Measurements from ENCODE around the gene RPA1.
"Not testable (repeated sequence)": the region's sequence is repeated elsewhere in the genome, so short reads cannot be mapped to it uniquely, and the experiment has no call there.

RPA1 gene

DNA sequence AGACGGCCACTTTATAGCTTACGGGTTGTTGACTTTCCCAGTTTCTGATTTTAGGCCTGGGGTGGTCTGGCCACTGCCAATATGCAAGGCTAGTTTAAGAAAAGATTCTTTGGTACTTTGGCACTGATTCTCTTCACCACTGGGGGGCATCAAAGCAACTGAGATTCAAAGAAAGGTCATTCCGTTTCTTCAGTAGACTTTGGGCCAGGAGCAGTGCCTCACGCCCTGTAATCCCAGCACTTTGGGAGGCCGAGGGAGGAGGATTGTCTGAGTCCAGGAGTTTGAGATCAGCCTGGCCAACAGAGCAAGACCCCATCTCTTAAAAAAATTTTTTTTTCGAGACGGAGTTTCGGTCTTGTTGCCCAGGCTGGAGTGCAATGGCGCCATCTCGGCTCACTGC lies 53.0 kb downstream of the RPA1 start:
- H3K9me3 ChIP-seq (replicated peaks; ENCODE audit: low read length) = no peaks in the 10 kb centered on the region
- H3K9ac ChIP-seq (ENCODE audit: low read depth, low read length) = no peak overlapping the region

DNA sequence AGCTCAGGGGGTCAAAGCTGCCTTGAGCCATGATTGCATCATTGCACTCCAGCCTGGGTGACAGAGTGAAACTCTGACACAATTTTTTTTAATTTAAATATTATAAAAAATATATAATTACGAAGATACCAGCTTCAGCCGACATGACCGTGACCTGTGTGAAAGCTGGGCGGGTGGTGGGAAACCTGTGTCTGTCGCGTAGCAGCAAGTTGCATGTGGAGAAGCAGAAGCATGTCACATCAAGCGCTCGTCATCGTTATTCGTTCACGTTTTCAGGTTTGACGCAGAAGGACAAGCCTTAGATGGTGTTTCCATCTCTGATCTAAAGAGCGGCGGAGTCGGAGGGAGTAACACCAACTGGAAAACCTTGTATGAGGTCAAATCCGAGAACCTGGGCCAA lies 53.7 kb downstream of the RPA1 start:
- no peak overlapping the region for H3K9ac ChIP-seq (ENCODE audit: low read depth, low read length)
- no peaks in the 10 kb centered on the region for H3K4me1 ChIP-seq (ENCODE audit: control insufficient read depth, insufficient read depth, low read length)
- no peaks in the 10 kb centered on the region for H3K27me3 ChIP-seq (ENCODE audit: control insufficient read depth, insufficient read depth, low read length)
- H3K4me2 ChIP-seq (ENCODE audit: low read length) = no peak overlapping the region
- H3K36me3 ChIP-seq (ENCODE audit: insufficient read depth, low read length) = peaks cover 65% of the 10 kb centered on the region
- H3K4me3 ChIP-seq (ENCODE audit: low read length) = no peak overlapping the region
- no peaks in the 10 kb centered on the region for H3K9me3 ChIP-seq (replicated peaks; ENCODE audit: low read length)

More for the DNA sequence above, 53.0 kb downstream of the RPA1 start:
- H3K4me3 ChIP-seq (ENCODE audit: low read length) = no peak overlapping the region
- H3K4me1 ChIP-seq (ENCODE audit: control insufficient read depth, insufficient read depth, low read length) = no peaks in the 10 kb centered on the region
- no peaks in the 10 kb centered on the region for H3K27me3 ChIP-seq (ENCODE audit: control insufficient read depth, insufficient read depth, low read length)
- H3K4me2 ChIP-seq (ENCODE audit: low read length) = no peak overlapping the region
- peaks cover 63% of the 10 kb centered on the region for H3K36me3 ChIP-seq (ENCODE audit: insufficient read depth, low read length)

DNA sequence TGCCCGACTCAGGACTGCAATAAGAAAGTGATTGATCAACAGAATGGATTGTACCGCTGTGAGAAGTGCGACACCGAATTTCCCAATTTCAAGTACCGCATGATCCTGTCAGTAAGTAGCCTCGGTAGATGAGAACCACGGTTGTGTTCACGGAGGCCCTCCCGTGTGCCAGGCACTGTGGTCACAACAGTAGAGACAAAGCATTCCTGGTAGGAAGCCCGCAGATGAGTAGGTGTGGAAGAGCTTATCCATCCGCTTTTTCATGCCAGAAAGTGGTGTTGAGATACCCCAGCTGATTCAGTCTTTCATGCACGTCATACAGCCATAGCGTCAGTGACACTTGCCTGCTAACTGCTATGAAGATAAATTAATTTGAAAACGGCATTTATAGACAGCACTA lies 58.9 kb downstream of the RPA1 start:
- no peak overlapping the region for H3K4me3 ChIP-seq (ENCODE audit: low read length)
- no peaks in the 10 kb centered on the region for H3K4me1 ChIP-seq (ENCODE audit: control insufficient read depth, insufficient read depth, low read length)
- peaks cover 56% of the 10 kb centered on the region for H3K36me3 ChIP-seq (ENCODE audit: insufficient read depth, low read length)
- no peak overlapping the region for H3K4me2 ChIP-seq (ENCODE audit: low read length)
- H3K9ac ChIP-seq (ENCODE audit: low read depth, low read length) = no peak overlapping the region
- H3K27me3 ChIP-seq (ENCODE audit: control insufficient read depth, insufficient read depth, low read length) = no peaks in the 10 kb centered on the region
- H3K9me3 ChIP-seq (replicated peaks; ENCODE audit: low read length) = no peaks in the 10 kb centered on the region

DNA sequence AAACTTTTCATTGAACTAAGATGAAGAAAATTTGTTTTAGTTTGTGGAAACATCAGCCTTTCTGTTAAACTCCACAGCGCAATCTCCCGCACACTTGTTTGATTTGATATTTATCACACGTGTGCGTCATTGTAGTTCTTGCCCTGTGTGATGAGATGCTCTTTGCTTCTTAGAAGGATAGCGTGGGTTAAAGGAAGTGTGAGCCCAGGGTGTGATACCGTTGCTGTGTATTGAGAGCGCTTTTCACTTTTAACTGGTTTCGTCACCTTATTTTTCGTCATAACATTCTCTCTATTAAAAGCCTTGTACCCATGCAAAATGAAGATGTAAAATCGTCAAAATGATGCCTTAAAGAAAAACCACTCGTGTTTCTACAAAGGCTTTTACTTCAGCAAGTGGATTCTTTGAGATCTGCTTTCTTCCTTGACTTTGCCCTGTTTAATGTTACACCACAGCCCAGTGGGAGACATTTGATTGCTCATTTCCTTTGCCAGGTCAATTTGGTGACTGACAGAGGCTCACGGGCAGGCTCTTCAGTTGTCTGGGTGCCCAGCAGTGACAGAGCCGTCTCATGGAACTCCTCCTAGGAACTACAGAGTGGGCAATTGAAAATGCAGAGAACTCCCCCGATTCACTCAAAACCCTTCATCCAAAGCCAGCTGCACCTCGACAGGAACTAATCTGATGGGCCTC lies 61.1 kb downstream of the RPA1 start:
- Histone ChIP-seq H3K9ac (ENCODE audit: low read depth, low read length) (no peak overlapping the region), H3K36me3 (ENCODE audit: insufficient read depth, low read length) (peaks cover 48% of the 10 kb centered on the region), H3K27me3 (ENCODE audit: control insufficient read depth, insufficient read depth, low read length) (no peaks in the 10 kb centered on the region), H3K4me1 (ENCODE audit: control insufficient read depth, insufficient read depth, low read length) (no peaks in the 10 kb centered on the region), H3K9me3 (replicated peaks; ENCODE audit: low read length) (no peaks in the 10 kb centered on the region), H3K4me2 (ENCODE audit: low read length) (no peak overlapping the region), H3K4me3 (ENCODE audit: low read length) (no peak overlapping the region)

DNA sequence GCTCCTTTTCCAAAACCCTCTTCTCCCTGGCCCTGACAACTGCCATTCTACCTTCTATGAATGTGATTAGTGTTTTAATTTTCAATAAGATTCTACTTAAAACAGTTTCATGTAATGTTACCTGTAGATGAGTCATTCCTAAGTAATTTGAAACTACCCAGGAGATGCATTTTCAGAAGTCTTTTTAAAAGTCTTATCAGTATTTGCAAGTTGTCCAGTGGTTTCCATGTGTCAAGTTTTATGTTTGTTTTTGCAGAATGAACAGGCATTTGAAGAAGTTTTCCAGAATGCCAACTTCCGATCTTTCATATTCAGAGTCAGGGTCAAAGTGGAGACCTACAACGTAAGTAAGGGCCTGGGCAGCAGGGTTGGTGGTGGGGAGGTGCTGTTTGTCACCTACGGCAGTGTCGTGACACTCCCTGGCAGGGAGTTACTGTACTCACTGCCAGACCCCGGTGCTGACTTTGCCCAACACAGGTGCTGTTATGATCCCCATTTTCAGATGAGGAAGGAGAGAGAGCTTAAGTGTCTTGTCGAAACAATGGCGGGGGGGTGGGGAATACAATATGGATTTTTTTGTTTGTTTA lies 65.0 kb downstream of the RPA1 start:
- Histone ChIP-seq H3K36me3 (ENCODE audit: insufficient read depth, low read length) (peaks cover 53% of the 10 kb centered on the region), H3K9ac (ENCODE audit: low read depth, low read length) (no peak overlapping the region), H3K4me3 (ENCODE audit: low read length) (no peak overlapping the region), H3K9me3 (replicated peaks; ENCODE audit: low read length) (no peaks in the 10 kb centered on the region), H3K27me3 (ENCODE audit: control insufficient read depth, insufficient read depth, low read length) (no peaks in the 10 kb centered on the region), H3K4me2 (ENCODE audit: low read length) (no peak overlapping the region), H3K4me1 (ENCODE audit: control insufficient read depth, insufficient read depth, low read length) (no peaks in the 10 kb centered on the region)

DNA sequence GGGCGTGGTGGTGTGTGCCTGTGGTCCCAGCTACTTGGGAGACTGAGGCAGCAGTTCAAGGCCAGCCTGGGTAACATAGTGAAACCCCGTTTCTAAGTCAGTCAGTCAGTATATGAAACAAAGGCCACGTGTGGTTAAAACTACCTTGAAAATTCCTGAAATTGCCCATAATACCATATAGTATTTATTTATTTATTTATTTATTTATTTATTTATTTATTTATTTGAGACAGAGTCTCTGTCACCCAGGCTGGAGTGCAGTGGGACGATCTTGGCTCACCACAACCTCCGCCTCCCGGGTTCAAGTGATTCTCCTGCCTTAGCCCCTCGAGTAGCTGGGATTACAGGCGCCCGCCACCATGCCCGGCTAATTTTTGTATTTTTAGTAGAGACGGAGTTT lies 65.7 kb downstream of the RPA1 start:
- not testable (repeated sequence) for H3K27me3 ChIP-seq (ENCODE audit: control insufficient read depth, insufficient read depth, low read length); H3K4me2 ChIP-seq (ENCODE audit: low read length); H3K9ac ChIP-seq (ENCODE audit: low read depth, low read length); H3K4me1 ChIP-seq (ENCODE audit: control insufficient read depth, insufficient read depth, low read length); H3K4me3 ChIP-seq (ENCODE audit: low read length); H3K9me3 ChIP-seq (replicated peaks; ENCODE audit: low read length)
- H3K36me3 ChIP-seq (ENCODE audit: insufficient read depth, low read length) = peaks cover 53% of the 10 kb centered on the region

DNA sequence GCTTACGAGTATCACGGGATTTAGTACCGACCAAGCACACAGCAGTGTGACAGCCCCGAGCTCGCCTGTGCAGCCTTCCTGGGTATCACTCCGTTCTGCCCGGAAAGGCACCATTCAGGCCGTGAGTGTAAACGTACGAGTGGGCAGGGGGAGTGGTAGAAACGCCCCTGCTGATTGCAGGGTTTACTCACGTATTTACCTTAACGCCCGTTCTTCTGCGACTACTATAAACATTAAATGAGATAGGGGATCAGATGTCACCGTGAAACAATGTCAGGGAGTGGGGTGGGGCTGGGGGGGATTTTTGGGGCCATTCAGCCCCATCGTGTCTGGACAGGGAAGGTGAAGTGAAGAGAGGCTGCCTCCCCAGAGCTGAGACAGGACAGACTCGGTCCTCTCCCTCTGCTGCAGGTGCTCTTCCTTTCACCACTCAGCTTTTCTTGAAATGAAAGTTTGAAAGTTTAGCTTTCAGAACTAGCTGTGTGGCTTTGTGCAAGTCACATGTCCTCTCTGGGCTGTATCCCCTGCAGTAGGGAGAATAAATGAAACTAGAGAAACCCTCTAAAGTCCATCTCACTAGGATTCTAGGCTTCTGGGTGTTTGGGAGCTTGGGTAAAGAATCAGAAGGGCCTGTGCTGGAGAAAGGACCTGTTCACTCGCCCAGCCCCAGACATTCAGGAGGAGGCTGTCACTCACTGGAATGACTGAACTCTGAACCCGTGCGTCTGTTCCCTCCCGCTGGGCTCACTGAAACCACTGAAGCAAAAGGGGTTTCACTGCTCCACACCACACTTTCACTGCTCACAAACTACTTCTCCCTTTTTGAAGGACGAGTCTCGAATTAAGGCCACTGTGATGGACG lies 66.7 kb downstream of the RPA1 start:
- H3K36me3 ChIP-seq (ENCODE audit: insufficient read depth, low read length) = peaks cover 49% of the 10 kb centered on the region
- no peaks in the 10 kb centered on the region for H3K27me3 ChIP-seq (ENCODE audit: control insufficient read depth, insufficient read depth, low read length)
- no peak overlapping the region for H3K4me3 ChIP-seq (ENCODE audit: low read length)
- no peak overlapping the region for H3K9ac ChIP-seq (ENCODE audit: low read depth, low read length)
- no peaks in the 10 kb centered on the region for H3K9me3 ChIP-seq (replicated peaks; ENCODE audit: low read length)
- no peak overlapping the region for H3K4me2 ChIP-seq (ENCODE audit: low read length)
- H3K4me1 ChIP-seq (ENCODE audit: control insufficient read depth, insufficient read depth, low read length) = no peaks in the 10 kb centered on the region

DNA sequence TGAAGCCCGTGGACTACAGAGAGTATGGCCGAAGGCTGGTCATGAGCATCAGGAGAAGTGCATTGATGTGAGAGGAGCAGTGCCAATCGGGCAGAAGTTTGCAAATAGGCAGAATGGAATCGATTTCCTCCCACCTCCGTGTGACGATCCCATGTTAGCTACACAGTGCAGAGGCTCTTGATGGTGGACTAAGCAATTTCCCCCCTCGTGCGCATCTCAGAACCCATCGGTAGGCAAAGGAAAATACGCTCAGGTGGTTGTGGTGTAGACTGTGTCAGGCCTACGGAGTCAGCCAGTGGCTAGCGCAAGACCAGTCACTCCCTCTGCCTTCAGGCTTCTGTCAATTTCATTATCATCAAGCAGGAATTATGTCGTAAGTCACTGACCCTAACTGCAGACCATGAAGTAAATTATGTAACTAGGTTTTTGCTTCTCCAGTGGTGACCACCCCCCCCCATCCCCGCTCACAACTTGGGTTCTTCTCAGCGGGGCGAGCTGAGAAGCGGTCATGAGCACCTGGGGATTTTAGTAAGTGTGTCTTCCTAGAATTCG lies 67.4 kb downstream of the RPA1 start:
- peaks cover 49% of the 10 kb centered on the region for H3K36me3 ChIP-seq (ENCODE audit: insufficient read depth, low read length)
- H3K4me1 ChIP-seq (ENCODE audit: control insufficient read depth, insufficient read depth, low read length) = no peaks in the 10 kb centered on the region

DNA sequence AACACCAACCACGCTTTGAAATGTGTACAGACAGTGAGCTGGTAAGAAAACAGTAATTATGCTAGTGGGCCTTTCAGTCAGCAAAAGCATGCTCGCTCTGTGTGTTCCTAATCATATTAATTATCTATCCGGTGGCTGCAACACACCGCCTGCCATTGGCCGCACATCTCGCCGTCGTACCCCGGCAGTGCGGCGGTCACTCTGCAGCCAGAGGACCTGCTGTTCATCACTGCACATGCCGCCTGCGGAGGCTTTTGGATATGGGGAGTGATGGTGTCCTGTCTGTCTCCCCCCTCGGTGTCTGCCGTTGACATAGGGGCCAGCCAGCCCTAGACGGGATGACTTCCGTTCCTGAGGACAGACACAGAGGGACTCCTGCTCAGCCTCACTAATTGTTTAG lies 68.5 kb downstream of the RPA1 start:
- no peak overlapping the region for H3K9ac ChIP-seq (ENCODE audit: low read depth, low read length)
- no peak overlapping the region for H3K4me3 ChIP-seq (ENCODE audit: low read length)
- no peaks in the 10 kb centered on the region for H3K4me1 ChIP-seq (ENCODE audit: control insufficient read depth, insufficient read depth, low read length)
- no peaks in the 10 kb centered on the region for H3K27me3 ChIP-seq (ENCODE audit: control insufficient read depth, insufficient read depth, low read length)
- no peak overlapping the region for H3K4me2 ChIP-seq (ENCODE audit: low read length)
- H3K36me3 ChIP-seq (ENCODE audit: insufficient read depth, low read length) = peaks cover 47% of the 10 kb centered on the region
- no peaks in the 10 kb centered on the region for H3K9me3 ChIP-seq (replicated peaks; ENCODE audit: low read length)

More for the DNA sequence above, 67.4 kb downstream of the RPA1 start:
- H3K9me3 ChIP-seq (replicated peaks; ENCODE audit: low read length) = no peaks in the 10 kb centered on the region
- no peaks in the 10 kb centered on the region for H3K27me3 ChIP-seq (ENCODE audit: control insufficient read depth, insufficient read depth, low read length)
- no peak overlapping the region for H3K9ac ChIP-seq (ENCODE audit: low read depth, low read length)
- no peak overlapping the region for H3K4me2 ChIP-seq (ENCODE audit: low read length)
- H3K4me3 ChIP-seq (ENCODE audit: low read length) = no peak overlapping the region

DNA sequence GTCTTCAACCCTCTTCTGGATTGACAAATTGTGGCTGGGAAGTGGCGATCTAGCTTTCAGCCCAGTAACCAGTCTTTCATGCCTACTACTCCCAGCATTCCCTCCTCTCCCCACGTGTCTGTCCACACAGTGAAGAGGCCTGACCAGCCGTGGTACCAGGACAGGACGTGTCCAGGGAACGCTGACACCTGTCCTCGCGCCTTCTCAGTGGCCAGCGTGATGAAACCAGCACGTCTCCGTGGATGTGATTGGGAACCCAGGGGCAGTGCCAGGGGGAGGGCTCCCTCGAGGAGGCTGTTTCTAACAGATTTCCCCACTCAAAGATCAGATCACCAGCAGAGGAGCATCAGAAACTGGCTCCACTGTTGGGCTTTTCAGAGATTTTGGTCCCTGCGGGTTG lies 69.1 kb downstream of the RPA1 start:
- Histone ChIP-seq H3K36me3 (ENCODE audit: insufficient read depth, low read length) (peaks cover 42% of the 10 kb centered on the region), H3K4me2 (ENCODE audit: low read length) (no peak overlapping the region), H3K9me3 (replicated peaks; ENCODE audit: low read length) (no peaks in the 10 kb centered on the region), H3K4me3 (ENCODE audit: low read length) (no peak overlapping the region), H3K9ac (ENCODE audit: low read depth, low read length) (no peak overlapping the region), H3K4me1 (ENCODE audit: control insufficient read depth, insufficient read depth, low read length) (no peaks in the 10 kb centered on the region), H3K27me3 (ENCODE audit: control insufficient read depth, insufficient read depth, low read length) (no peaks in the 10 kb centered on the region)

DNA sequence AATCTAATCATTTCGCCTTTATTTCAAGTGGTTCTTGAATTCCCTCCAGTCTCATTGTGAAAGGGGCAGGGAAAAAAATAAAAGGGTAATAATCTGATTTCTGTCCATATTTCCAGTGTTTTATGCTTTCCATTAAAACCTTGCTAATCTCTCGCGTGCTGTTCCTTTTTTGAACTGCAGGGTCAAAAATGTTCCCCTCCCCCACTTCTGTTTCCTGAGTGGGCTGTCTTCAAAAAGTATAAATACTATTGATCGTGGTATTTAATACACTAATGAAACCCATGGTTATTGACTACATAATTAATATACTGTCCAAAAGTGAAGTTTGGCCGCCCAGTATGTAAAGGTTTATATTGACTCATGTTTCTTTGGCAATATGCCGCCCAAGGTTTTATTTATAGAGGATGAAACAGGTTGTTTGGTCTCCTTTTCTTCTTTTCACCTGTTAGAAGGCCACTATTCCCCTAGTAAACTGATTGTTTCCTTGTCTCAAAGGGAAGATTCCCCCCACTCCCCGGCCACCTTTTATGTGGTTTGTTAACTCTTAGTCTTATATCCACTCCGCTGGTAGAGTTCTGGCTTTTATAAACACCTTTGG lies 69.7 kb downstream of the RPA1 start:
- no peak overlapping the region for H3K4me3 ChIP-seq (ENCODE audit: low read length)
- no peaks in the 10 kb centered on the region for H3K9me3 ChIP-seq (replicated peaks; ENCODE audit: low read length)

More for the DNA sequence above, 69.7 kb downstream of the RPA1 start:
- Histone ChIP-seq H3K9ac (ENCODE audit: low read depth, low read length) (no peak overlapping the region), H3K4me1 (ENCODE audit: control insufficient read depth, insufficient read depth, low read length) (no peaks in the 10 kb centered on the region), H3K4me2 (ENCODE audit: low read length) (no peak overlapping the region), H3K36me3 (ENCODE audit: insufficient read depth, low read length) (peaks cover 38% of the 10 kb centered on the region), H3K27me3 (ENCODE audit: control insufficient read depth, insufficient read depth, low read length) (no peaks in the 10 kb centered on the region)

Measured in skeletal muscle satellite cell (primary cell).